Sigmoid colon (tissue), 4 donors: ENCODE data around the gene MPHOSPH8.

Experiments used
- CTCF ChIP-seq, 4 experiments: fragments of 450-650 bp in 3 of 4; fragments of 200-600 bp in 1 of 4; IDR thresholded peaks; one replicate each; pipeline ENCODE4 v1.5.1; 2016 to 2019; ENCODE audit warnings: antibody characterized with exemption in 4 of 4, mild to moderate bottlenecking in 3 of 4, moderate library complexity in 2 of 4
- POLR2A ChIP-seq, 2 donors: fragments of 450-650 bp; IDR thresholded peaks; one replicate each; pipeline ENCODE4 v1.6.1; 2016; ENCODE audit warnings: antibody characterized with exemption in 2 of 2, mild to moderate bottlenecking in 2 of 2, moderate library complexity in 2 of 2
- POLR2AphosphoS5 ChIP-seq, 4 donors: sonication (generic); formaldehyde crosslinking; IDR thresholded peaks; one replicate each; pipeline ENCODE4 v1.6.1; 2017; ENCODE audit warnings: antibody characterized with exemption in 4 of 4

- TF ChIP-seq POLR2AphosphoS5 (IDR thresholded peaks at IDR 0.05) = no peak
- no peak for TF ChIP-seq CTCF (IDR thresholded peaks at IDR 0.05)
- TF ChIP-seq POLR2A (IDR thresholded peaks at IDR 0.05) = no peak
Measured at GRCh38 chr13:19646063-19646462, 12.6 kb downstream of the MPHOSPH8 start.
